IMR-90 (cell line): ENCODE results near the gene C7orf33. TPM values are rescaled to one million over a fixed set of nuclear protein-coding genes. Genes with fewer than 3 reads are reported as not detected.

Source experiments
- ATAC-seq: fragments of 200-7000 bp; cut with Tn5 transposase; 2 replicates; pipeline ENCODE4 v1.9.1; 2020; ENCODE audit warnings: low read depth, mild to moderate bottlenecking, moderate library complexity
- BruUV-seq: library from RNA; stranded (reverse); fragments of 400-500 nt; replicated peaks from 2 replicates; lab custom pipeline; 2021; lab: Mats Ljungman, UMichigan
- CTCF ChIA-PET: fragments of 300-600 bp; formaldehyde crosslinking; extraction: SDS; loops from one replicate; lab custom pipeline; 2021; ENCODE audit warnings: antibody characterized with exemption; lab: Yijun Ruan, JAX
- POLR2A ChIA-PET: fragments of 300-600 bp; sonication (Branson Sonifier 250); formaldehyde crosslinking; loops from one replicate; lab custom pipeline; 2022; ENCODE audit warnings: antibody characterized with exemption; ENCODE audit not compliant: unreplicated experiment; lab: Charles Lee
- DNase-seq: peaks from one replicate; pipeline ENCODE4 v3.0.0; 2013
- H2AFZ ChIP-seq: replicated peaks from 2 replicates; pipeline ENCODE3; 2013; ENCODE audit warnings: low read length, mild to moderate bottlenecking; ENCODE audit not compliant: poor library complexity
- H2AK5ac ChIP-seq: 2 replicates; pipeline ENCODE4 v1.6.1; 2013; ENCODE audit warnings: low read depth, low read length, inconsistent platforms
- H2AK9ac ChIP-seq: replicated peaks from 2 replicates; pipeline ENCODE3; 2013; ENCODE audit warnings: mild to moderate bottlenecking, low read depth, low read length, moderate library complexity; ENCODE audit not compliant: poor library complexity
- H2BK120ac ChIP-seq: 2 replicates; pipeline ENCODE4 v1.6.1; 2013; ENCODE audit warnings: low read depth, low read length, inconsistent platforms
- H2BK15ac ChIP-seq: 3 replicates; pipeline ENCODE4 v1.6.1; 2013; ENCODE audit warnings: low read depth, low read length, inconsistent platforms
- H2BK20ac ChIP-seq: 2 replicates; pipeline ENCODE4 v1.6.1; 2013; ENCODE audit warnings: low read depth, mild to moderate bottlenecking, inconsistent platforms, low read length, moderate library complexity
- H2BK5ac ChIP-seq: 2 replicates; pipeline ENCODE4 v1.6.1; 2013; ENCODE audit warnings: mild to moderate bottlenecking, low read depth, low read length, inconsistent platforms; ENCODE audit not compliant: poor library complexity, severe bottlenecking
- H3K14ac ChIP-seq: replicated peaks from 2 replicates; pipeline ENCODE4 v1.6.1; 2013; ENCODE audit warnings: low read depth, low read length, inconsistent platforms
- H3K18ac ChIP-seq: 2 replicates; pipeline ENCODE4 v1.6.1; 2013; ENCODE audit warnings: low read depth, low read length, control low read depth
- H3K23ac ChIP-seq: 2 replicates; pipeline ENCODE4 v1.6.1; 2013; ENCODE audit warnings: low read depth, low read length, inconsistent platforms
- H3K27ac ChIP-seq: 2 replicates; pipeline ENCODE4 v1.5.1; 2013; ENCODE audit warnings: mild to moderate bottlenecking, control low read depth, low read length; ENCODE audit not compliant: insufficient read depth
- H3K27me3 ChIP-seq: 2 replicates; pipeline ENCODE4 v1.6.1; 2013; ENCODE audit warnings: low read length; ENCODE audit not compliant: control insufficient read depth, insufficient read depth
- H3K36me3 ChIP-seq: 2 replicates; pipeline ENCODE4 v1.6.1; 2013; ENCODE audit warnings: low read length, mixed read lengths; ENCODE audit not compliant: control insufficient read depth, insufficient read depth
- H3K4ac ChIP-seq: 2 replicates; pipeline ENCODE4 v1.6.1; 2013; ENCODE audit warnings: low read depth, low read length, inconsistent platforms
- H3K4me1 ChIP-seq: 2 replicates; pipeline ENCODE4 v1.6.1; 2013; ENCODE audit warnings: low read length, mixed read lengths; ENCODE audit not compliant: control insufficient read depth, insufficient read depth
- H3K4me2 ChIP-seq: 2 replicates; pipeline ENCODE4 v1.6.1; 2013; ENCODE audit warnings: low read depth, mild to moderate bottlenecking, control low read depth, low read length, moderate library complexity
- H3K4me3 ChIP-seq: 2 replicates; pipeline ENCODE4 v1.5.1; 2013; ENCODE audit warnings: low read depth, mild to moderate bottlenecking, control low read depth, low read length, moderate library complexity; ENCODE audit not compliant: insufficient read depth
- H3K56ac ChIP-seq: 2 replicates; pipeline ENCODE4 v1.6.1; 2013; ENCODE audit warnings: low read length, inconsistent platforms; ENCODE audit not compliant: insufficient read depth; ENCODE audit errors: extremely low read depth
- H3K79me1 ChIP-seq, 2 experiments: 2 replicates each; pipeline ENCODE4 v1.6.1; 2013; ENCODE audit warnings: low read length in 2 of 2, inconsistent platforms in 1 of 2, low read depth in 1 of 2
- H3K9ac ChIP-seq: 2 replicates; pipeline ENCODE4 v1.6.1; 2013; ENCODE audit warnings: low read depth, low read length, control low read depth
- H3K9me1 ChIP-seq: 2 replicates; pipeline ENCODE4 v1.6.1; 2013; ENCODE audit warnings: low read length, inconsistent platforms; ENCODE audit not compliant: insufficient read depth
- H3K9me3 ChIP-seq: 2 replicates; pipeline ENCODE4 v1.6.1; 2013; ENCODE audit warnings: low read length; ENCODE audit not compliant: control insufficient read depth, insufficient read depth
- H4K20me1 ChIP-seq: 2 replicates; pipeline ENCODE4 v1.6.1; 2013; ENCODE audit warnings: low read length, inconsistent platforms; ENCODE audit not compliant: insufficient read depth
- H4K5ac ChIP-seq: 2 replicates; pipeline ENCODE4 v1.6.1; 2013; ENCODE audit warnings: mild to moderate bottlenecking, low read depth, low read length, control low read depth
- H4K8ac ChIP-seq, 2 experiments: 2 replicates each; pipeline ENCODE4 v1.6.1; 2013; ENCODE audit warnings: low read depth in 2 of 2, low read length in 2 of 2, control low read depth in 1 of 2, inconsistent platforms in 1 of 2
- H4K91ac ChIP-seq: 2 replicates; pipeline ENCODE4 v1.6.1; 2013; ENCODE audit warnings: low read depth, low read length, inconsistent platforms; ENCODE audit not compliant: insufficient read depth
- CEBPB ChIP-seq: IDR thresholded peaks from 2 replicates; pipeline ENCODE4 v1.6.1; 2012; ENCODE audit warnings: low read depth, low read length, improper control_type of control experiment
- CHD1 ChIP-seq: IDR thresholded peaks from 2 replicates; pipeline ENCODE4 v1.6.1; 2012; ENCODE audit warnings: low read depth, low read length, improper control_type of control experiment
- MAZ ChIP-seq: IDR thresholded peaks from 2 replicates; pipeline ENCODE4 v1.6.1; 2012; ENCODE audit warnings: low read depth, mild to moderate bottlenecking, low read length, improper control_type of control experiment, moderate library complexity, borderline replicate concordance
- MXI1 ChIP-seq: IDR thresholded peaks from 2 replicates; pipeline ENCODE4 v1.6.1; 2012; ENCODE audit warnings: low read depth, mild to moderate bottlenecking, low read length, moderate library complexity, borderline replicate concordance
- NFE2L2 ChIP-seq: fragments of 150-350 bp; IDR thresholded peaks from 2 replicates; pipeline ENCODE4 v1.6.1; 2016; ENCODE audit warnings: low read depth, mild to moderate bottlenecking, low read length
- POLR2A ChIP-seq: IDR thresholded peaks from 2 replicates; pipeline ENCODE4 v1.6.1; 2012; ENCODE audit warnings: mild to moderate bottlenecking, low read depth, low read length
- RCOR1 ChIP-seq: IDR thresholded peaks from 2 replicates; pipeline ENCODE4 v1.6.1; 2012; ENCODE audit warnings: mild to moderate bottlenecking, low read length, improper control_type of control experiment; ENCODE audit not compliant: insufficient replicate concordance
- SMC3 ChIP-seq: fragments of 150-350 bp; IDR thresholded peaks from 2 replicates; pipeline ENCODE4 v1.6.1; 2016; ENCODE audit warnings: low read depth, mild to moderate bottlenecking, antibody characterized with exemption, low read length, moderate library complexity
- whole genome bisulfite sequencing, 2 experiments: methylation state at CpG; one replicate each; pipeline versions ENCODE4 v1.1.5 to v1.1.7; 2013; ENCODE audit warnings: missing lambda C conversion rate in 2 of 2; ENCODE audit not compliant: insufficient read length in 1 of 2; ENCODE audit errors: extremely low coverage in 2 of 2; 5-methylcytosine and 5-hydroxymethylcytosine counted together
- dilution Hi-C: fragments of 300-500 bp; cut with HindIII; formaldehyde crosslinking; loops from one replicate; pipeline ENCODE4 v1.14.3; 2018; ENCODE audit warnings: low sequenced_read_pairs; ENCODE audit not compliant: unreplicated experiment
- in situ Hi-C: fragments of 300-500 bp; cut with MboI; formaldehyde crosslinking; loops from 3 replicates; pipeline ENCODE4 v1.14.3; 2019; ENCODE audit warnings: low sequenced_read_pairs, inconsistent platforms, mixed read lengths
- intact Hi-C: fragments of 100-400 bp; cut with micrococcal nuclease; formaldehyde crosslinking; loops from 2 replicates; pipeline ENCODE4 v1.10.0; 2022
- polyA plus RNA-seq, 3 experiments: library from polyadenylated mRNA; depleted of rRNA; stranded (reverse); fragments of >200 nt; gene quantifications; 2 replicates each; pipeline ENCODE4 v1.2.3, GENCODE V29; 2012; ENCODE audit warnings: low replicate concordance in 1 of 3
- total RNA-seq: library from RNA; depleted of rRNA; stranded (reverse); fragments of >200 nt; gene quantifications from 2 replicates; pipeline ENCODE4 v1.2.3, GENCODE V29; 2012

C7orf33 gene
- total and polyA plus RNA-seq, 2 of the 4 experiments (the other 2 are of a cell fraction) = not detected

DNA sequence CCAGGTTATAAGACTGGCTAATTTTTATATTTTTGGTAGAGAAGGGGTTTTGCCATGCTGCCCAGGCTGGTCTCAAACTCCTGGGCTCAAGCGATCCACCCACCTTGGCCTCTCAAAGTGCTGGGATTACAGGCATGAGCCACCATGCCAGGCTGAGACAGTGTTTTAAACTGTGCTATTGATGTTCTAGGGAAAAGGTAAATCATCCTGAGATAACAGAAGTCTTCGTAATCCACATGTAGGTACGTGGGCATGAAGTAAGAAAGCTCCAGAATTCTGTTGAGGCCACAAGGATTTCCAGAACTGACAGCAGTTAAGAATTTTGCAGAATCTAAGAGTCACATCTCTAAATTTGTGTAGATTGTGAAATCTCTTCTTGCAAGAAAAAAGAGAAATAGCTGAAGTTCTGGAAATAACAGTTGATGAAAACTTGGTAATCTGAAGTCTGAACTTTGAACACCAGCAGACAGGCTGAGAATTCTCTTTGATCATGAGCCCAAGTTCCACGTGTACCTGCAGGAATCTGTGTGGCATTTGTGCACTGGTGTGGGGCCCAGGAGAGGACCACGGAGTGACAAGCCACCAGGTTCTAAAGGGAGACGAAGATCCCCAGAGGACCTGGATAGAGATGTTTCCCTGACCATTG is 24.6 kb downstream of the C7orf33 start:
- 40% methylated on average over 1 of the region's 6 CpGs; no CpG with 5 or more reads in 1 of the 2 experiments for WGBS, 2 experiments
- Histone ChIP-seq H3K36me3 (no peaks in the 10 kb centered on the region), H3K9ac (no peak overlapping the region), H4K91ac (no peak overlapping the region), H3K79me1 (no peaks in the 10 kb centered on the region), H3K18ac (no peak overlapping the region), H2AK9ac (no peak overlapping the region), H3K23ac (no peak overlapping the region), H3K27me3 (peaks cover 5% of the 10 kb centered on the region), H3K14ac (no peak overlapping the region), H2BK15ac (no peak overlapping the region), H3K4me2 (no peak overlapping the region), H2AK5ac (no peak overlapping the region), H2AFZ (no peak overlapping the region), H3K4ac (no peak overlapping the region), H4K8ac (no peak overlapping the region), H2BK120ac (no peak overlapping the region), H4K5ac (no peak overlapping the region), H3K4me1 (no peaks in the 10 kb centered on the region), H3K4me3 (no peak overlapping the region), H2BK5ac (no peak overlapping the region), H3K56ac (no peak overlapping the region), H3K9me1 (no peaks in the 10 kb centered on the region), H4K20me1 (no peaks in the 10 kb centered on the region), H2BK20ac (no peak overlapping the region), H3K9me3 (no peaks in the 10 kb centered on the region), H3K27ac (no peak overlapping the region)
- no TSS peak for BruUV-seq
- in situ Hi-C loops = no loop called here
- dilution Hi-C loops = no loop called here
- CTCF ChIA-PET = no interaction called here
- DNase-seq = no peak
- intact Hi-C loops = no loop called here
- no peak for TF ChIP-seq NFE2L2
- TF ChIP-seq RCOR1 = no peak
- TF ChIP-seq SMC3 = no peak
- TF ChIP-seq POLR2A = no peak
- no peak for TF ChIP-seq CEBPB
- TF ChIP-seq MAZ = no peak
- no peak for TF ChIP-seq MXI1
- TF ChIP-seq CHD1 = no peak
- POLR2A ChIA-PET = no interaction called here
- no peak for ATAC-seq
